Neural progenitor cell (in vitro differentiated cells): ENCODE data around the gene TEX12. TPM values are rescaled to one million over a fixed set of nuclear protein-coding genes. Genes with fewer than 3 reads are reported as not detected.
"Not testable (repeated sequence)": the region's sequence is repeated elsewhere in the genome, so short reads cannot be mapped to it uniquely, and the experiment has no call there.

Source experiments
- DNase-seq: peaks from one replicate; pipeline ENCODE4 v3.0.0-alpha.2; 2016; ENCODE audit warnings: low spot score
- H2AFZ ChIP-seq: fragments of 200-600 bp; sonication (generic); replicated peaks from 2 replicates; pipeline ENCODE4 v1.6.1; 2016; ENCODE audit warnings: antibody characterized with exemption
- H3F3A ChIP-seq: fragments of 200-600 bp; sonication (generic); 2 replicates; pipeline ENCODE4 v1.6.1; 2016; ENCODE audit warnings: antibody characterized with exemption, low read depth
- H3K27ac ChIP-seq: fragments of 200-600 bp; sonication (generic); 2 replicates; pipeline ENCODE4 v1.5.1; 2016; ENCODE audit warnings: mild to moderate bottlenecking
- H3K27me3 ChIP-seq: fragments of 200-600 bp; sonication (generic); 2 replicates; pipeline ENCODE4 v1.6.1; 2016; ENCODE audit warnings: mild to moderate bottlenecking, moderate library complexity
- H3K36me3 ChIP-seq: fragments of 200-600 bp; sonication (generic); 2 replicates; pipeline ENCODE4 v1.5.1; 2016
- H3K4me1 ChIP-seq: fragments of 200-600 bp; sonication (generic); 2 replicates; pipeline ENCODE4 v1.6.1; 2016; ENCODE audit warnings: mixed run types
- H3K4me2 ChIP-seq: fragments of 200-600 bp; sonication (generic); 2 replicates; pipeline ENCODE4 v1.6.1; 2016
- H3K4me3 ChIP-seq: fragments of 200-600 bp; sonication (generic); 2 replicates; pipeline ENCODE4 v1.5.1; 2016
- H3K79me2 ChIP-seq: fragments of 200-600 bp; sonication (generic); 2 replicates; pipeline ENCODE4 v1.6.1; 2016; ENCODE audit warnings: low read depth
- H3K9ac ChIP-seq: fragments of 200-600 bp; sonication (generic); 2 replicates; pipeline ENCODE4 v1.6.1; 2016
- H3K9me3 ChIP-seq: fragments of 200-600 bp; sonication (generic); 2 replicates; pipeline ENCODE4 v1.5.1; 2016; ENCODE audit warnings: low read depth
- H4K20me1 ChIP-seq: fragments of 200-600 bp; sonication (generic); 2 replicates; pipeline ENCODE4 v1.6.1; 2016; ENCODE audit warnings: low read depth
- H3K27ac Mint-ChIP-seq: 3 replicates; pipeline ENCODE4 v1.8.0; 2021; ENCODE audit warnings: mixed read lengths
- H3K27me3 Mint-ChIP-seq: 2 replicates; pipeline ENCODE4 v1.8.0; 2022; ENCODE audit warnings: low read depth, mild to moderate bottlenecking, inconsistent platforms, moderate library complexity, mixed read lengths; ENCODE audit not compliant: insufficient read depth
- H3K36me3 Mint-ChIP-seq: 3 replicates; pipeline ENCODE4 v1.8.0; 2021; ENCODE audit warnings: mixed read lengths
- H3K4me1 Mint-ChIP-seq: 3 replicates; pipeline ENCODE4 v1.8.0; 2021; ENCODE audit warnings: mixed read lengths
- H3K4me3 Mint-ChIP-seq: 3 replicates; pipeline ENCODE4 v1.8.0; 2021; ENCODE audit warnings: mild to moderate bottlenecking, moderate library complexity, mixed read lengths
- H3K9me3 Mint-ChIP-seq: 3 replicates; pipeline ENCODE4 v1.8.0; 2020; ENCODE audit warnings: mixed read lengths
- CTCF ChIP-seq: fragments of 200-600 bp; sonication (generic); IDR thresholded peaks from 2 replicates; pipeline ENCODE4 v1.5.1; 2017; ENCODE audit warnings: antibody characterized with exemption, mild to moderate bottlenecking
- EZH2 ChIP-seq: fragments of 200-600 bp; sonication (generic); IDR thresholded peaks from 2 replicates; pipeline ENCODE4 v1.6.1; 2017; ENCODE audit warnings: antibody characterized with exemption, mild to moderate bottlenecking, moderate library complexity
- EZH2phosphoT487 ChIP-seq: fragments of 200-600 bp; sonication (generic); IDR thresholded peaks from 2 replicates; pipeline ENCODE4 v1.6.1; 2017; ENCODE audit warnings: antibody characterized with exemption
- total RNA-seq: library from RNA; depleted of rRNA; stranded (reverse); fragments of >200 nt; gene quantifications from 2 replicates; pipeline ENCODE4 v1.2.3, GENCODE V29; 2015; ENCODE audit warnings: low replicate concordance

Gene TEX12
- total RNA-seq, 1 donor from 2014 or later, result 0.51 TPM

- no peaks in the 10 kb centered on the region for H3F3A ChIP-seq
- no peaks in the 10 kb centered on the region for H3K9me3 ChIP-seq
- no peak overlapping the region for H3K4me3 ChIP-seq
- peaks cover 6% of the 10 kb centered on the region for H3K4me1 ChIP-seq
- no peaks in the 10 kb centered on the region for H3K36me3 ChIP-seq
- H3K27me3 ChIP-seq, result no peaks in the 10 kb centered on the region
- no peaks in the 10 kb centered on the region for H4K20me1 ChIP-seq
- H3K9ac ChIP-seq, result no peak overlapping the region
- no peak for TF ChIP-seq EZH2phosphoT487
- no peak for TF ChIP-seq CTCF
- no peak for TF ChIP-seq EZH2
- H3K27ac ChIP-seq, result no peak overlapping the region
- Mint-ChIP-seq H3K9me3 (no peaks in the 10 kb centered on the region), H3K27me3 (no peaks in the 10 kb centered on the region), H3K4me3 (no peak overlapping the region), H3K27ac (no peak overlapping the region), H3K4me1 (no peaks in the 10 kb centered on the region), H3K36me3 (no peaks in the 10 kb centered on the region)
- DNase-seq, result no peak
- H3K79me2 ChIP-seq, result no peaks in the 10 kb centered on the region
- H2AFZ ChIP-seq, result no peak overlapping the region
- no peak overlapping the region for H3K4me2 ChIP-seq
Observed at GRCh38 chr11:112159098-112160065, 7.8 kb upstream of the TEX12 start.

- Histone ChIP-seq H3K27ac (no peak overlapping the region), H3K36me3 (no peaks in the 10 kb centered on the region), H2AFZ (no peak overlapping the region), H3K9me3 (no peaks in the 10 kb centered on the region), H4K20me1 (no peaks in the 10 kb centered on the region), H3K4me1 (peaks cover 6% of the 10 kb centered on the region), H3K9ac (no peak overlapping the region), H3K4me2 (no peak overlapping the region), H3K4me3 (no peak overlapping the region), H3K27me3 (no peaks in the 10 kb centered on the region), H3F3A (no peaks in the 10 kb centered on the region), H3K79me2 (no peaks in the 10 kb centered on the region)
- Mint-ChIP-seq H3K36me3 (no peaks in the 10 kb centered on the region), H3K4me3 (no peak overlapping the region), H3K27me3 (no peaks in the 10 kb centered on the region), H3K27ac (no peak overlapping the region), H3K9me3 (no peaks in the 10 kb centered on the region), H3K4me1 (no peaks in the 10 kb centered on the region)
- TF ChIP-seq EZH2 (no peak), CTCF (no peak), EZH2phosphoT487 (no peak)
- DNase-seq, result no peak
Observed at GRCh38 chr11:112160091-112160848, 6.9 kb upstream of the TEX12 start.

- Histone ChIP-seq H3K4me2 (no peak overlapping the region), H3K36me3 (no peaks in the 10 kb centered on the region), H2AFZ (no peak overlapping the region), H4K20me1 (no peaks in the 10 kb centered on the region), H3K4me3 (no peak overlapping the region), H3K9ac (no peak overlapping the region), H3K27me3 (no peaks in the 10 kb centered on the region), H3K4me1 (peaks cover 6% of the 10 kb centered on the region), H3K27ac (no peak overlapping the region), H3F3A (no peaks in the 10 kb centered on the region), H3K79me2 (no peaks in the 10 kb centered on the region), H3K9me3 (no peaks in the 10 kb centered on the region)
- TF ChIP-seq EZH2phosphoT487 (no peak), CTCF (no peak), EZH2 (no peak)
- Mint-ChIP-seq H3K36me3 (no peaks in the 10 kb centered on the region), H3K4me3 (no peak overlapping the region), H3K27ac (no peak overlapping the region), H3K9me3 (no peaks in the 10 kb centered on the region), H3K4me1 (no peaks in the 10 kb centered on the region), H3K27me3 (no peaks in the 10 kb centered on the region)
- no peak for DNase-seq
Observed at GRCh38 chr11:112161012-112161411, 6.2 kb upstream of the TEX12 start.

GRCh38 chr11:112162200-112162599, 5.0 kb upstream of the TEX12 start:
- H3K27ac ChIP-seq, H3K27me3 Mint-ChIP-seq, H4K20me1 ChIP-seq, H3K9me3 Mint-ChIP-seq, H3K4me1 ChIP-seq, DNase-seq, H3K36me3 ChIP-seq, H2AFZ ChIP-seq, H3K4me3 Mint-ChIP-seq, H3K36me3 Mint-ChIP-seq, H3K4me1 Mint-ChIP-seq, H3F3A ChIP-seq, H3K9me3 ChIP-seq, H3K9ac ChIP-seq, H3K27ac Mint-ChIP-seq, H3K79me2 ChIP-seq, H3K27me3 ChIP-seq, H3K4me3 ChIP-seq, H3K4me2 ChIP-seq: not testable (repeated sequence)
